ENCODE data around the gene DYSF. TPM values are rescaled to one million over a fixed set of nuclear protein-coding genes. Genes with fewer than 3 reads are reported as not detected.

DYSF gene
- total RNA-seq, 1 experiment from 2014 or later: 0.89 TPM

DNA sequence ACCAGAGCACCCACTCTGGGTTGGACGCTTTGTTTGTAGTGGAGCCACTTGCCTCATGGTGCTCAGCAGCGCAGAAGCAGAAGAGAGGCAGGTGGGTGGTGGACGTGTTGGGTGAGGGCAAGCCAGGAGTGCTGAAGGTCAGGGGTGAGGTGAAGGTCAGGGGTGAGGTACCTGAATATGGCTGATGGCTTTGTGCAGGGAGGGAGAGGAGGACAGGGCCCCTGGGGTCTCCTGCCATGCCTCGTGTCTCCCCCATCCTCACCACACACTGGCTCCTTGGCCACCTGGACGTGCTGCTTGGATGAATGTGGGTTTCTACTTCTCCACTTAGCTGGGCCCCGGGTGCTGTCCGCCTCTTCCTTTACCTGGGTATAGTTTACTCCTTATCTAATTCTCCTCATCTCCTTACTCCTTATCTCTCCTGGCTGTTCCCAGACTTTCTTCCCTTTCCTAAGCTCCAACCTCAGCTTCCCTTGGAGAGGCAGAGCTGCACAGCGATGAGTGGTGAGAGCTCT lies 68.1 kb downstream of the DYSF start:
- Histone ChIP-seq H3K9me3 (ENCODE audit: control insufficient read depth in 1 of 2, insufficient read depth in 1 of 2, low read depth in 1 of 2, low read length in 2 of 2) (no peaks in the 10 kb centered on the region), H3K9ac (ENCODE audit: low read length) (no peak overlapping the region), H3K4me1 (ENCODE audit: control insufficient read depth in 1 of 2, insufficient read depth in 2 of 2, low read length in 2 of 2) (no peaks in the 10 kb centered on the region), H3K4me3 (replicated peaks in 1 of 2; ENCODE audit: low read depth in 1 of 2, low read length in 2 of 2) (no peak overlapping the region), H3K4me2 (ENCODE audit: low read length) (no peak overlapping the region), H3K27me3 (ENCODE audit: insufficient read depth, low read length) (no peaks in the 10 kb centered on the region), H3K9me2 (ENCODE audit: insufficient read depth) (no peaks in the 10 kb centered on the region), H4K20me1 (ENCODE audit: insufficient read depth) (no peaks in the 10 kb centered on the region), H3K79me2 (ENCODE audit: insufficient read depth, low read length) (no peaks in the 10 kb centered on the region), H3K27ac (ENCODE audit: low read depth, low read length) (no peak overlapping the region), H2AFZ (ENCODE audit: low read depth, low read length, poor library complexity, severe bottlenecking) (no peak overlapping the region), H3K36me3 (ENCODE audit: control insufficient read depth in 1 of 2, insufficient read depth in 2 of 2, low read length in 2 of 2) (no peaks in the 10 kb centered on the region)
- BruUV-seq (replicated peaks): no TSS peak
- TF ChIP-seq ELF1 (IDR thresholded peaks at IDR 0.05; ENCODE audit: borderline replicate concordance, low read depth) (no peak), ZNF274 (IDR thresholded peaks at IDR 0.05; ENCODE audit: low read depth, low read length) (no peak), TCF7L2 (IDR thresholded peaks at IDR 0.05; ENCODE audit: borderline replicate concordance, extremely low read depth, insufficient read depth, insufficient read length) (no peak), FOSL1 (IDR thresholded peaks at IDR 0.05; ENCODE audit: low read depth) (no peak), POLR2A (IDR thresholded peaks at IDR 0.05; ENCODE audit: borderline replicate concordance, extremely low read depth, insufficient read depth, insufficient read length) (no peak), CBX3 (IDR thresholded peaks at IDR 0.05; ENCODE audit: low read depth) (no peak), EZH2 (IDR thresholded peaks at IDR 0.05) (no peak), RAD21 (IDR thresholded peaks at IDR 0.05; ENCODE audit: low read depth) (no peak), ZFX (IDR thresholded peaks at IDR 0.05) (no peak), SRF (IDR thresholded peaks at IDR 0.05; ENCODE audit: low read depth) (no peak), SP1 (IDR thresholded peaks at IDR 0.05; ENCODE audit: low read depth) (no peak), SIN3A (IDR thresholded peaks at IDR 0.05; ENCODE audit: low read depth) (no peak), CEBPB (IDR thresholded peaks at IDR 0.05; ENCODE audit: low read depth) (no peak), YY1 (IDR thresholded peaks at IDR 0.05; ENCODE audit: extremely low read depth, insufficient replicate concordance, low read depth, low read length) (no peak), POLR2AphosphoS5 (IDR thresholded peaks at IDR 0.05; ENCODE audit: low read depth, low read length) (no peak), EZH2phosphoT487 (IDR thresholded peaks at IDR 0.05; ENCODE audit: borderline replicate concordance) (no peak)
- TF ChIP-seq, protein P1, sequence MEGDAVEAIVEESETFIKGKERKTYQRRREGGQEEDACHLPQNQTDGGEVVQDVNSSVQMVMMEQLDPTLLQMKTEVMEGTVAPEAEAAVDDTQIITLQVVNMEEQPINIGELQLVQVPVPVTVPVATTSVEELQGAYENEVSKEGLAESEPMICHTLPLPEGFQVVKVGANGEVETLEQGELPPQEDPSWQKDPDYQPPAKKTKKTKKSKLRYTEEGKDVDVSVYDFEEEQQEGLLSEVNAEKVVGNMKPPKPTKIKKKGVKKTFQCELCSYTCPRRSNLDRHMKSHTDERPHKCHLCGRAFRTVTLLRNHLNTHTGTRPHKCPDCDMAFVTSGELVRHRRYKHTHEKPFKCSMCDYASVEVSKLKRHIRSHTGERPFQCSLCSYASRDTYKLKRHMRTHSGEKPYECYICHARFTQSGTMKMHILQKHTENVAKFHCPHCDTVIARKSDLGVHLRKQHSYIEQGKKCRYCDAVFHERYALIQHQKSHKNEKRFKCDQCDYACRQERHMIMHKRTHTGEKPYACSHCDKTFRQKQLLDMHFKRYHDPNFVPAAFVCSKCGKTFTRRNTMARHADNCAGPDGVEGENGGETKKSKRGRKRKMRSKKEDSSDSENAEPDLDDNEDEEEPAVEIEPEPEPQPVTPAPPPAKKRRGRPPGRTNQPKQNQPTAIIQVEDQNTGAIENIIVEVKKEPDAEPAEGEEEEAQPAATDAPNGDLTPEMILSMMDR (IDR thresholded peaks at IDR 0.05 in 2 of 3, conservative IDR thresholded peaks at IDR 0.05 in 1 of 3; ENCODE audit: borderline replicate concordance in 1 of 3, insufficient read depth in 1 of 3, low read depth in 2 of 3, low read length in 2 of 3): no peak
- TF ChIP-seq, protein P2, sequence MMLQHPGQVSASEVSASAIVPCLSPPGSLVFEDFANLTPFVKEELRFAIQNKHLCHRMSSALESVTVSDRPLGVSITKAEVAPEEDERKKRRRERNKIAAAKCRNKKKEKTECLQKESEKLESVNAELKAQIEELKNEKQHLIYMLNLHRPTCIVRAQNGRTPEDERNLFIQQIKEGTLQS (IDR thresholded peaks at IDR 0.05): no peak
- TF ChIP-seq, protein P3, sequence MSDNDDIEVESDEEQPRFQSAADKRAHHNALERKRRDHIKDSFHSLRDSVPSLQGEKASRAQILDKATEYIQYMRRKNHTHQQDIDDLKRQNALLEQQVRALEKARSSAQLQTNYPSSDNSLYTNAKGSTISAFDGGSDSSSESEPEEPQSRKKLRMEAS (IDR thresholded peaks at IDR 0.05): no peak
- no peak for ATAC-seq
- CTCF ChIA-PET: no interaction called here
- intact Hi-C loops (cut with micrococcal nuclease): no loop called here
- no peak for DNase-seq (ENCODE audit: low read depth, low spot score)
- POLR2A ChIA-PET: no interaction called here
- RAD21 ChIA-PET (ENCODE audit: low non-redundant PET in 1 of 2, low total read pairs in 2 of 2, uncharacterized antibody in 2 of 2, unreplicated experiment in 2 of 2): no interaction called here
